PC-9 (cell line): ENCODE data around the gene MRM2.

ENCODE experiments used
- EZH2 ChIP-seq: fragments of 200-600 bp; sonication (generic); IDR thresholded peaks from 2 replicates; pipeline ENCODE4 v1.8.0; 2017; ENCODE audit warnings: antibody characterized with exemption, low read depth
- TF ChIP-seq, protein P1 (sequence below): fragments of 200-600 bp; sonication (generic); conservative IDR thresholded peaks from 2 replicates; pipeline ENCODE4 v1.6.1; 2017; ENCODE audit warnings: mixed run types, antibody characterized with exemption, mild to moderate bottlenecking, moderate library complexity

DNA sequence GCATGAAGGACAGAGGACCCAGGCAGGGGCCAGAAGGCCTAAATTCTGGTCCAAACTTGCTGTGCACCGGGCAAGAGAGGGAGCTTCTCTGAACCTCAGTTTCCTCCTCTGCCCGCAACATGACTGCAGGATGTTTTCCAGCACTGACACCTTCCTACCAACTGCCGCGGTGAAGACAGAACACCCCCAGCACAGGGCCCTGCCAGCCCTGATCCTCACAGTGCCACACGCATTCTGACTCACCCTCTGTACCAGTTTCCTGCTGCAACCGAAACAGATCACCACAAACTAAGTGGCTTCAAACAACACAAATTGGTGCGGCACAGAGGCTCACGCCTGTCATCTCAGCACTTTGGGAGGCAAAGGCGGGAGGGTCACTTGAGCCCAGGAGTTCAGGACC lies 27.4 kb downstream of the MRM2 start:
- no peak for TF ChIP-seq EZH2
- TF ChIP-seq, protein P1, sequence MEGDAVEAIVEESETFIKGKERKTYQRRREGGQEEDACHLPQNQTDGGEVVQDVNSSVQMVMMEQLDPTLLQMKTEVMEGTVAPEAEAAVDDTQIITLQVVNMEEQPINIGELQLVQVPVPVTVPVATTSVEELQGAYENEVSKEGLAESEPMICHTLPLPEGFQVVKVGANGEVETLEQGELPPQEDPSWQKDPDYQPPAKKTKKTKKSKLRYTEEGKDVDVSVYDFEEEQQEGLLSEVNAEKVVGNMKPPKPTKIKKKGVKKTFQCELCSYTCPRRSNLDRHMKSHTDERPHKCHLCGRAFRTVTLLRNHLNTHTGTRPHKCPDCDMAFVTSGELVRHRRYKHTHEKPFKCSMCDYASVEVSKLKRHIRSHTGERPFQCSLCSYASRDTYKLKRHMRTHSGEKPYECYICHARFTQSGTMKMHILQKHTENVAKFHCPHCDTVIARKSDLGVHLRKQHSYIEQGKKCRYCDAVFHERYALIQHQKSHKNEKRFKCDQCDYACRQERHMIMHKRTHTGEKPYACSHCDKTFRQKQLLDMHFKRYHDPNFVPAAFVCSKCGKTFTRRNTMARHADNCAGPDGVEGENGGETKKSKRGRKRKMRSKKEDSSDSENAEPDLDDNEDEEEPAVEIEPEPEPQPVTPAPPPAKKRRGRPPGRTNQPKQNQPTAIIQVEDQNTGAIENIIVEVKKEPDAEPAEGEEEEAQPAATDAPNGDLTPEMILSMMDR: no peak
